GM21619 (cell line): ENCODE data around the gene BAHCC1.

Experiments used
- ATAC-seq: cut with Tn5 transposase; IDR thresholded peaks from one replicate; pipeline ENCODE4 v1.9.1; 2021; ENCODE audit not compliant: unreplicated experiment

BAHCC1 gene

GRCh38 chr17:81386141-81386645 is 9.1 kb upstream of the BAHCC1 start:
- ATAC-seq, result no peak

- ATAC-seq, result no peak
These were observed 8.6 kb upstream of the BAHCC1 start for GRCh38 chr17:81386646-81387099.

GRCh38 chr17:81387100-81388090 is 7.9 kb upstream of the BAHCC1 start:
- ATAC-seq, result no peak

- ATAC-seq, result no peak
These were observed 7.1 kb upstream of the BAHCC1 start for GRCh38 chr17:81388091-81388611.

GRCh38 chr17:81388612-81389367 is 6.5 kb upstream of the BAHCC1 start:
- no peak for ATAC-seq

- no peak for ATAC-seq
These were observed 5.7 kb upstream of the BAHCC1 start for GRCh38 chr17:81389585-81389984.

- ATAC-seq, result no peak
These were observed 5.0 kb upstream of the BAHCC1 start for GRCh38 chr17:81390029-81390872.

GRCh38 chr17:81390873-81391255 is 4.4 kb upstream of the BAHCC1 start:
- ATAC-seq, result no peak

GRCh38 chr17:81391293-81391935 is 3.8 kb upstream of the BAHCC1 start:
- ATAC-seq, result no peak

- no peak for ATAC-seq
These were observed 3.0 kb upstream of the BAHCC1 start for GRCh38 chr17:81391936-81392908.

GRCh38 chr17:81392909-81393654 is 2.2 kb upstream of the BAHCC1 start:
- ATAC-seq, result no peak

GRCh38 chr17:81393684-81394376 is 1.4 kb upstream of the BAHCC1 start:
- no peak for ATAC-seq

- ATAC-seq, result no peak
These were observed 808 bp upstream of the BAHCC1 start for GRCh38 chr17:81394377-81394920.

- no peak for ATAC-seq
These were observed 482 bp downstream of the BAHCC1 start for GRCh38 chr17:81395600-81396277.

GRCh38 chr17:81396278-81396721 is 1.0 kb downstream of the BAHCC1 start:
- ATAC-seq, result no peak

- ATAC-seq, result no peak
These were observed 1.6 kb downstream of the BAHCC1 start for GRCh38 chr17:81396722-81397313.
